CD14-positive monocyte (primary cell): ENCODE data around the gene KIAA1328. TPM values are rescaled to one million over a fixed set of nuclear protein-coding genes. Genes with fewer than 3 reads are reported as not detected.

Experiments
- DNase-seq, 3 donors: peaks; one replicate each; pipeline ENCODE4 v3.0.0-alpha.2; 2011 to 2022
- H2AFZ ChIP-seq: 2 replicates; pipeline ENCODE4 v1.6.0; 2012; ENCODE audit warnings: mild to moderate bottlenecking, low read depth, low read length, inconsistent platforms; ENCODE audit not compliant: insufficient read depth, poor library complexity, severe bottlenecking
- H3K27ac ChIP-seq, 2 donors: 1 replicate in 1 of 2; 2 replicates in 1 of 2; pipeline ENCODE4 v1.5.1; 2012 to 2013; ENCODE audit warnings: low read length in 2 of 2, control low read depth in 1 of 2, inconsistent platforms in 1 of 2, low read depth in 1 of 2, mild to moderate bottlenecking in 1 of 2
- H3K27me3 ChIP-seq, 2 donors: one replicate each; pipeline versions ENCODE4 v1.6.0 to v1.6.1; 2011 to 2013; ENCODE audit warnings: low read length in 2 of 2; ENCODE audit not compliant: control insufficient read depth in 2 of 2, insufficient read depth in 2 of 2
- H3K36me3 ChIP-seq, 2 donors: replicated peaks in 1 of 2; 1 replicate in 1 of 2; 2 replicates in 1 of 2; pipeline versions ENCODE4 v1.5.1 to v1.6.1; 2012 to 2013; ENCODE audit warnings: low read length in 2 of 2, control low read depth in 1 of 2, inconsistent platforms in 1 of 2, mild to moderate bottlenecking in 1 of 2; ENCODE audit not compliant: insufficient read depth in 2 of 2, control insufficient read depth in 1 of 2
- H3K4me1 ChIP-seq, 2 donors: 1 replicate in 1 of 2; 2 replicates in 1 of 2; pipeline versions ENCODE4 v1.5.1 to v1.6.1; 2012 to 2013; ENCODE audit warnings: low read length in 2 of 2, control low read depth in 1 of 2, inconsistent platforms in 1 of 2, mild to moderate bottlenecking in 1 of 2, moderate library complexity in 1 of 2; ENCODE audit not compliant: insufficient read depth in 2 of 2, control insufficient read depth in 1 of 2
- H3K4me2 ChIP-seq: replicated peaks from 2 replicates; pipeline ENCODE3; 2012; ENCODE audit warnings: low read length, moderate library complexity, mild to moderate bottlenecking; ENCODE audit not compliant: poor library complexity, severe bottlenecking; ENCODE audit errors: extremely low read depth
- H3K4me3 ChIP-seq, 3 experiments: fragments of 200-600 bp in 1 of 3; sonication (generic) in 1 of 3; replicated peaks in 1 of 3; 1 replicate in 2 of 3; 2 replicates in 1 of 3; pipeline ENCODE4 v1.5.1; 2011 to 2013; ENCODE audit warnings: low read length in 3 of 3, mild to moderate bottlenecking in 3 of 3, control low read depth in 2 of 3, low read depth in 2 of 3, inconsistent platforms in 1 of 3, moderate library complexity in 1 of 3
- H3K79me2 ChIP-seq: 2 replicates; pipeline ENCODE4 v1.6.0; 2012; ENCODE audit warnings: mild to moderate bottlenecking, control low read depth, inconsistent platforms, low read length, moderate library complexity; ENCODE audit not compliant: insufficient read depth
- H3K9ac ChIP-seq: 2 replicates; pipeline ENCODE4 v1.6.0; 2017; ENCODE audit warnings: low read length, mild to moderate bottlenecking; ENCODE audit not compliant: insufficient read depth, poor library complexity, severe bottlenecking
- H3K9me3 ChIP-seq, 2 donors: replicated peaks in 1 of 2; 1 replicate in 1 of 2; 2 replicates in 1 of 2; pipeline versions ENCODE4 v1.5.1 to v1.6.1; 2012 to 2013; ENCODE audit warnings: low read length in 2 of 2, control low read depth in 1 of 2; ENCODE audit not compliant: control insufficient read depth in 1 of 2, insufficient read depth in 1 of 2
- H4K20me1 ChIP-seq: 2 replicates; pipeline ENCODE4 v1.6.0; 2012; ENCODE audit warnings: mild to moderate bottlenecking, low read length, control low read depth, moderate library complexity; ENCODE audit not compliant: insufficient read depth
- H3K27ac Mint-ChIP-seq, 7 donors: one replicate each; pipeline ENCODE4 v1.8.0; 2020; ENCODE audit warnings: mild to moderate bottlenecking in 7 of 7, mixed read lengths in 7 of 7, moderate library complexity in 6 of 7, inconsistent platforms in 2 of 7
- H3K27me3 Mint-ChIP-seq, 3 donors: one replicate each; pipeline ENCODE4 v1.8.0; 2021 to 2022; ENCODE audit warnings: low read depth in 3 of 3, mild to moderate bottlenecking in 3 of 3, mixed read lengths in 3 of 3, moderate library complexity in 3 of 3, inconsistent platforms in 1 of 3
- H3K36me3 Mint-ChIP-seq, 2 donors: one replicate each; pipeline ENCODE4 v1.8.0; 2020; ENCODE audit warnings: mixed read lengths in 2 of 2, inconsistent platforms in 1 of 2, mild to moderate bottlenecking in 1 of 2
- H3K4me1 Mint-ChIP-seq: one replicate; pipeline ENCODE4 v1.8.0; 2020; ENCODE audit warnings: mild to moderate bottlenecking, mixed read lengths
- H3K4me3 Mint-ChIP-seq, 2 donors: one replicate each; pipeline ENCODE4 v1.8.0; 2020; ENCODE audit warnings: mild to moderate bottlenecking in 2 of 2, mixed read lengths in 2 of 2, moderate library complexity in 1 of 2
- H3K9me3 Mint-ChIP-seq, 7 donors: one replicate each; pipeline ENCODE4 v1.8.0; 2020 to 2022; ENCODE audit warnings: mixed read lengths in 7 of 7, mild to moderate bottlenecking in 6 of 7, moderate library complexity in 6 of 7, inconsistent platforms in 2 of 7
- WGBS: methylation state at CpG from one replicate; pipeline ENCODE4 v1.1.5; 2013; ENCODE audit warnings: missing lambda C conversion rate; ENCODE audit not compliant: insufficient coverage; 5-methylcytosine and 5-hydroxymethylcytosine counted together
- intact Hi-C, 2 donors: fragments of 100-400 bp; cut with micrococcal nuclease; formaldehyde crosslinking; loops; one replicate each; pipeline versions ENCODE4 v1.15.0 to v1.15.1; 2023
- polyA plus RNA-seq, 3 donors: library from polyadenylated mRNA; depleted of rRNA in 1 of 3; unstranded in 2 of 3; stranded (reverse) in 1 of 3; fragments of 300-500 nt in 2 of 3; fragments of >200 nt in 1 of 3; fragmentation: Illumina TruSeq in 2 of 3; gene quantifications; 1 replicate in 2 of 3; 2 replicates in 1 of 3; pipeline ENCODE4 v1.2.3, GENCODE V29; 2012 to 2021
- TF ChIP-seq, protein P1 (sequence below): fragments of 200-600 bp; IDR thresholded peaks from one replicate; pipeline ENCODE4 v1.8.0; 2022; ENCODE audit warnings: antibody characterized with exemption, mild to moderate bottlenecking

The KIAA1328 gene
- polyA plus RNA-seq, 3 donors: 3.7 to 3.9 (median 3.8) TPM

DNA sequence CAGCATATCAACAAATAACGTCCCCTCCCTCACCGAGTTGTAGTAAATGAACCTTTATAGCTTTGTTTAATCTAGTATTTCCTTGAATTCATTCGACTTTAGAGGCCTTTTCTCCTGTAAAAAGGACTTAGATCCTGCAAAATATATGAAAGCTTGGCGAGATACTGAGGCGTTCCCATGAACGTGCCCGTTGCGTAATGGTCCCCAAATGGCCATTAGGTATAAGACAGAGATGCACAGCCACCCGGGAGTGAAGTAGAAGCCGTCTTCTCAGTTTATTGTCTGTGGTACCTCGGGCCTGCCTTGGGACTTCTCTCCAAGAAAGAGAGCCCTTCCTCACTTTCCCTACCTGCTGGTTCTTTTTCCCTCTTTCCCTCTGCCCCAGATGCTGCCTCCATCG, 426.0 kb downstream of the KIAA1328 start:
- Mint-ChIP-seq H3K27me3 (peaks cover 47 to 61% (median 52%) of the 10 kb centered on the region in 3 donors), H3K4me1 (peaks cover 2% of the 10 kb centered on the region), H3K27ac (no peak overlapping the region), H3K9me3 (peaks cover 0 to 13% (median 3%) of the 10 kb centered on the region in 7 donors), H3K4me3 (peak overlapping the region in 1 of 2 donors; percentile 82), H3K36me3 (peaks cover 0 to 3% of the 10 kb centered on the region in 2 donors)
- TF ChIP-seq, protein P1, sequence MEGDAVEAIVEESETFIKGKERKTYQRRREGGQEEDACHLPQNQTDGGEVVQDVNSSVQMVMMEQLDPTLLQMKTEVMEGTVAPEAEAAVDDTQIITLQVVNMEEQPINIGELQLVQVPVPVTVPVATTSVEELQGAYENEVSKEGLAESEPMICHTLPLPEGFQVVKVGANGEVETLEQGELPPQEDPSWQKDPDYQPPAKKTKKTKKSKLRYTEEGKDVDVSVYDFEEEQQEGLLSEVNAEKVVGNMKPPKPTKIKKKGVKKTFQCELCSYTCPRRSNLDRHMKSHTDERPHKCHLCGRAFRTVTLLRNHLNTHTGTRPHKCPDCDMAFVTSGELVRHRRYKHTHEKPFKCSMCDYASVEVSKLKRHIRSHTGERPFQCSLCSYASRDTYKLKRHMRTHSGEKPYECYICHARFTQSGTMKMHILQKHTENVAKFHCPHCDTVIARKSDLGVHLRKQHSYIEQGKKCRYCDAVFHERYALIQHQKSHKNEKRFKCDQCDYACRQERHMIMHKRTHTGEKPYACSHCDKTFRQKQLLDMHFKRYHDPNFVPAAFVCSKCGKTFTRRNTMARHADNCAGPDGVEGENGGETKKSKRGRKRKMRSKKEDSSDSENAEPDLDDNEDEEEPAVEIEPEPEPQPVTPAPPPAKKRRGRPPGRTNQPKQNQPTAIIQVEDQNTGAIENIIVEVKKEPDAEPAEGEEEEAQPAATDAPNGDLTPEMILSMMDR: no peak
- H4K20me1 ChIP-seq: no peaks in the 10 kb centered on the region
- no peaks in the 10 kb centered on the region for H3K4me1 ChIP-seq
- intact Hi-C loops: no loop called here
- no peak overlapping the region for H3K4me3 ChIP-seq
- no peaks in the 10 kb centered on the region for H3K36me3 ChIP-seq
- no peaks in the 10 kb centered on the region for H3K9me3 ChIP-seq
- peaks cover 24 to 49% of the 10 kb centered on the region in 2 donors for H3K27me3 ChIP-seq
- 86% methylated on average over 6 of the region's 12 CpGs for WGBS
- H3K27ac ChIP-seq: no peak overlapping the region
- H3K9ac ChIP-seq: no peak overlapping the region
- H2AFZ ChIP-seq: no peak overlapping the region
- no peak overlapping the region for H3K4me2 ChIP-seq
- DNase-seq: no peak
- H3K79me2 ChIP-seq: no peaks in the 10 kb centered on the region

DNA sequence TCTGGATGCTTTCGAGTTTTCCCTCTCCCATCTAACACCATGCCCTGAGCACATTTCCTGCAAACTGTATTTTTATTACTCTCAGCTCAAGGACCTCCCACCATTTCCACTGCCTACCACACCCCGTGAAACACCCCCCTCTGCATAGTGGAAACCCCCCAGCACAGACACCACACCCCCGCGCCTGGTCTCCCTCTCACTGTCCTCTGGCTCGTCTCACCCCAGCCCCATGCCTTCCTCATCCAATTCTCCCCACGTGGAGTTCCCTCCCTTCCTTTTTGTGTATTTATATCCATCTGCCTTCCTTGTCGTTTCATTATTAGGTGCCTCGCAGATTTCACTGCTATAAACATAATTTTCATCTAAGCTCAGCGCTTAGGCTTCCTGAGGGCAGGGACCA, 429.2 kb downstream of the KIAA1328 start:
- Histone ChIP-seq H3K79me2 (no peaks in the 10 kb centered on the region), H3K9ac (no peak overlapping the region), H3K4me2 (no peak overlapping the region), H3K36me3 (no peaks in the 10 kb centered on the region), H3K4me1 (no peaks in the 10 kb centered on the region), H3K27me3 (peaks cover 17 to 28% of the 10 kb centered on the region in 2 donors), H3K9me3 (no peaks in the 10 kb centered on the region), H2AFZ (no peak overlapping the region), H4K20me1 (no peaks in the 10 kb centered on the region), H3K27ac (no peak overlapping the region), H3K4me3 (no peak overlapping the region)
- DNase-seq: no peak
- TF ChIP-seq, protein P1: no peak
- WGBS: 31% methylated on average over 6 of the region's 9 CpGs
- intact Hi-C loops: no loop called here
- Mint-ChIP-seq H3K36me3 (peaks cover 0 to 3% of the 10 kb centered on the region in 2 donors), H3K27me3 (peaks cover 29 to 39% (median 37%) of the 10 kb centered on the region in 3 donors), H3K9me3 (peaks cover 0 to 9% (median 2%) of the 10 kb centered on the region in 7 donors), H3K4me1 (peaks cover 2% of the 10 kb centered on the region), H3K4me3 (no peak overlapping the region), H3K27ac (no peak overlapping the region)
